HFFc6 (cell line): ENCODE data around the gene TMSB4X. TPM values are rescaled to one million over a fixed set of nuclear protein-coding genes. Genes with fewer than 3 reads are reported as not detected.
A peak's percentile ranks its signal among the peaks of the same experiment; 100 is the strongest.
"Not testable (repeated sequence)": the region's sequence is repeated elsewhere in the genome, so short reads cannot be mapped to it uniquely, and the experiment has no call there.

Experiments used
- DNase-seq: peaks from one replicate; pipeline ENCODE4 v3.0.0-alpha.2; 2018
- H3K27ac Mint-ChIP-seq: 2 replicates; pipeline ENCODE4 v1.8.0; 2020; ENCODE audit warnings: mild to moderate bottlenecking, mixed read lengths
- H3K27me3 Mint-ChIP-seq: 2 replicates; pipeline ENCODE4 v1.8.0; 2021; ENCODE audit warnings: mild to moderate bottlenecking, moderate library complexity, mixed read lengths; ENCODE audit not compliant: insufficient read depth
- H3K36me3 Mint-ChIP-seq: 2 replicates; pipeline ENCODE4 v1.8.0; 2021; ENCODE audit warnings: low read depth, mixed read lengths
- H3K4me1 Mint-ChIP-seq: 2 replicates; pipeline ENCODE4 v1.8.0; 2020; ENCODE audit warnings: low read depth, mixed read lengths
- H3K4me3 Mint-ChIP-seq: 2 replicates; pipeline ENCODE4 v1.8.0; 2020; ENCODE audit warnings: mild to moderate bottlenecking, moderate library complexity, mixed read lengths
- H3K9me3 Mint-ChIP-seq: 2 replicates; pipeline ENCODE4 v1.8.0; 2020; ENCODE audit warnings: mild to moderate bottlenecking, mixed read lengths
- CTCF ChIP-seq: fragments of 200-600 bp; sonication (generic); IDR thresholded peaks from 2 replicates; pipeline ENCODE4 v1.5.0; 2021; ENCODE audit warnings: antibody characterized with exemption, mild to moderate bottlenecking
- total RNA-seq, 6 experiments: library from RNA; stranded (reverse); fragmentation: NEBNext Ultra II Directional; extraction: Animal tissue kit (Norgen Biotek cat#: 25700); gene quantifications; 2 replicates in 1 of 6; 3 replicates in 5 of 6; pipeline ENCODE4 v1.2.3, GENCODE V29; 2021

The TMSB4X gene
- total RNA-seq, 6 experiments from 2014 or later, result 2,364 to 3,067 (median 2,845) TPM

DNA sequence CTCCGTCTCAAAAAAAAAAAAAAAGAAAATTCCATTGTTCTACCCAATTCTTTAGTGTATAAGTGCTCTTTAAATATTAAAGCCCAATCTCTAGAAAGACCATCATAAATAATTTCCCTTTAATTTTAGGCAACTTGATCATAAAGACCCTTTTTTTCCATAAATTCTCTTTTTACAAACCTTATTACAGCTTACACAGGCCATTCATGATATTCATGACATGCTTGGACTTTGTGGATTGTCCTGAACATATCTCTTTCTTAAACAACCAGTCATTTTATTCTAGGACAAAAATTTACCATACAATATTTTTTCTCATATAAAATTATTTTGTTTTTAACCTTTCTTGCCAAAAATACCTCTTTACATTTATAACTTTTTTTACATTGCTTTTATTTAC lies 38.0 kb upstream of the TMSB4X start:
- TF ChIP-seq CTCF, result no peak
- H3K36me3 Mint-ChIP-seq, result no peaks in the 10 kb centered on the region
- no peaks in the 10 kb centered on the region for H3K4me1 Mint-ChIP-seq
- no peak overlapping the region for H3K4me3 Mint-ChIP-seq
- H3K9me3 Mint-ChIP-seq, result 0 out of 2 replicates have a peak, but pooled peaks cover 4% of the 10 kb centered on the region
- H3K27me3 Mint-ChIP-seq, result no peaks in the 10 kb centered on the region
- H3K27ac Mint-ChIP-seq, result no peak overlapping the region
- DNase-seq, result no peak

GRCh38 chrX:12940471-12940870 lies 34.4 kb upstream of the TMSB4X start:
- not testable (repeated sequence) for H3K36me3 Mint-ChIP-seq, H3K27me3 Mint-ChIP-seq, H3K4me3 Mint-ChIP-seq, H3K27ac Mint-ChIP-seq, DNase-seq, H3K4me1 Mint-ChIP-seq, H3K9me3 Mint-ChIP-seq

DNA sequence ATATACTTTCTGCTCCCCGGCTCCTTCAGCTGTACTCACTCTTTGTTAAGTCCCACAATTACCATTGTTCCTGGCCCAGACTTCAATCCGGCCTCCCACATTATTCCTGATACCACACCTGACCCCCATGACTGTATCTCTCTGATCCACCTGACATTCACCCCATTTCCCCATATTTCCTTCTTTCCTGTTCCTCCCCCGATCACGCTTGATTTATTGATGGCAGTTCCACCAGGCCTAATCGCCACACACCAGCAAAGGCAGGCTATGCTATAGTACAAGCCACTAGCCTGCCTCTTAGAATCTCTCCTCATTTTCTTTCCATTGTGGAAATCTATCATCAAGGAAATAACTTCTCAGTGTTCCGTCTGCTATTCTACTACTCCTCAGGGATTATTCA lies 31.3 kb upstream of the TMSB4X start:
- H3K27me3 Mint-ChIP-seq, H3K4me3 Mint-ChIP-seq, H3K27ac Mint-ChIP-seq, H3K36me3 Mint-ChIP-seq, H3K9me3 Mint-ChIP-seq, DNase-seq: not testable (repeated sequence)
- peaks cover 23% of the 10 kb centered on the region for H3K4me1 Mint-ChIP-seq

- H3K9me3 Mint-ChIP-seq, H3K27ac Mint-ChIP-seq, H3K27me3 Mint-ChIP-seq: not testable (repeated sequence)
These were observed 30.5 kb upstream of the TMSB4X start for GRCh38 chrX:12944452-12944851.

GRCh38 chrX:12945494-12945893 lies 29.4 kb upstream of the TMSB4X start:
- Mint-ChIP-seq H3K4me3 (no peak overlapping the region), H3K27ac (no peak overlapping the region), H3K9me3 (no peaks in the 10 kb centered on the region), H3K36me3 (no peaks in the 10 kb centered on the region), H3K27me3 (no peaks in the 10 kb centered on the region), H3K4me1 (peaks cover 42% of the 10 kb centered on the region)
- TF ChIP-seq CTCF, result no peak
- no peak for DNase-seq

More at GRCh38 chrX:12944452-12944851, 30.5 kb upstream of the TMSB4X start:
- H3K4me1 Mint-ChIP-seq, result peaks cover 32% of the 10 kb centered on the region
- DNase-seq, H3K4me3 Mint-ChIP-seq, H3K36me3 Mint-ChIP-seq: not testable (repeated sequence)

DNA sequence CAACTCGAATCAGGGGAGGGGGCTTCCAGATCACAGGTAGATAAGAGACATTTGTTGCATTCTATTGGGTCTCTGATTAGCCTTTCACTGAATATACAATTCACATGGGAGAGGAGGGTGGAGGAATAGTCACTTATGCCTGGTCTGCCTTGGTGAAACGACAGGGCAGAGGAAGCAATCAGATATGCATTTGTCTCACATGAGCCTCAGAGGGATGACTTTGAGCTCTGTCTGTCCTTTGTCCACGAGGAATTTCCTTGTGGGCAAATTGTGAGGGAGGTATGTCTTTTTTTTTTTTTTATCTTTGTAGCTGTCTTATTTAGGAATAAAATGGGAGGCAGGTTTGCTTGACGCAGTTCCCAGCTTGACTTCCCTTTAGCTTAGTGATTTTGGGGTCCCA lies 28.5 kb upstream of the TMSB4X start:
- peak overlapping the region; percentile 94 for H3K27ac Mint-ChIP-seq
- H3K9me3 Mint-ChIP-seq, result no peaks in the 10 kb centered on the region

More for the DNA sequence above, 28.5 kb upstream of the TMSB4X start:
- Mint-ChIP-seq H3K4me1 (peaks cover 49% of the 10 kb centered on the region), H3K27me3 (no peaks in the 10 kb centered on the region), H3K36me3 (no peaks in the 10 kb centered on the region), H3K4me3 (no peak overlapping the region)
- no peak for TF ChIP-seq CTCF
- no peak for DNase-seq
